Measurements from ENCODE around the gene DTX1. TPM values are rescaled to one million over a fixed set of nuclear protein-coding genes. Genes with fewer than 3 reads are reported as not detected.

Gene DTX1
- polyA plus RNA-seq, 1 donor (not counting 4 experiments of a cell fraction or from before 2014, with no cell fraction given) = not detected

- H3K79me2 ChIP-seq (ENCODE audit: control insufficient read depth, insufficient read depth, low read length) = no peaks in the 10 kb centered on the region
- TF ChIP-seq EZH2 (IDR thresholded peaks at IDR 0.05; ENCODE audit: low read length) (no peak), CTCF (optimal IDR thresholded peaks at IDR 0.05 in 1 of 3, IDR thresholded peaks at IDR 0.05 in 1 of 3, conservative IDR thresholded peaks at IDR 0.05 in 1 of 3; ENCODE audit: extremely low read depth in 1 of 3, insufficient read depth in 2 of 3, low read length in 3 of 3) (no peak)
- H3K9me1 ChIP-seq (ENCODE audit: control insufficient read depth, extremely low read depth, insufficient read depth, low read length) = no peaks in the 10 kb centered on the region
- H3K4me3 ChIP-seq (ENCODE audit: control insufficient read depth in 2 of 3, extremely low read depth in 1 of 3, insufficient read depth in 2 of 3, low read depth in 1 of 3, low read length in 3 of 3) = no peak overlapping the region
- peaks cover 4% of the 10 kb centered on the region for H3K4me1 ChIP-seq (ENCODE audit: control insufficient read depth, extremely low read depth, insufficient read depth, low read length)
- H3K27me3 ChIP-seq (ENCODE audit: control insufficient read depth, extremely low read depth, insufficient read depth, low read length) = no peaks in the 10 kb centered on the region
- DNase-seq (ENCODE audit: low read depth, low spot score) (no peak), FAIRE-seq (no peak)
- peaks cover 5% of the 10 kb centered on the region for H3K9me3 ChIP-seq (ENCODE audit: control insufficient read depth, low read depth, low read length)
- H3K9ac ChIP-seq (ENCODE audit: control insufficient read depth, extremely low read depth, insufficient read depth, low read length) = no peak overlapping the region
- no peak overlapping the region for H3K27ac ChIP-seq (ENCODE audit: control insufficient read depth, insufficient read depth, low read length)
- peaks cover 9 to 19% of the 10 kb centered on the region in 2 experiments for H3K36me3 ChIP-seq (ENCODE audit: control insufficient read depth in 2 of 2, extremely low read depth in 1 of 2, insufficient read depth in 2 of 2, low read length in 2 of 2)
- dilution Hi-C loops (cut with MboI; ENCODE audit: extremely low pct_ligation_motif_present, low sequenced_read_pairs) = no loop called here
- no peak overlapping the region for H2AFZ ChIP-seq (ENCODE audit: control insufficient read depth, low read length)
- no peaks in the 10 kb centered on the region for H4K20me1 ChIP-seq (ENCODE audit: control insufficient read depth, extremely low read depth, insufficient read depth, low read length)
- no peak overlapping the region for H3K4me2 ChIP-seq (ENCODE audit: control insufficient read depth, extremely low read depth, insufficient read depth, low read depth, low read length)
These were observed 45.8 kb upstream of the DTX1 start for GRCh38 chr12:113010701-113011100.

DNA sequence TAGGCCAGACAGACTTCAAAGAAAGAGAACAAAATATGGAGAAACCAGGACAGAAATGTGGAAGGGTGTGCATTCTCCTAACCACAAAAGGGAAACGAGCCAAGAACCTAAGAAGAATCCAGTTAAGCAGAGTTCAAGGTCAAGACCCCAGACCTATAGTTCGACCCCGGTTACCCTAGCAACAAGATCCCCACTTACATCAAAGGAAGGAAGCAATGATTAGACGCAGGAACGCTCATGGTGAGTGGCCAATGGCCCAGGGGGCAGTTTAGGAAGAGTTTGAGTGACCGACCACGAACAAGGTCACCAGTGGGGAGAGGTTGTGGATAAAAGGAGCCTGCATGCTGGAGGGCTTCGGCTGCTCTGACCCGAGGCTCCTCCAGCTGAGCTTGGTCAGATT, 42.0 kb upstream of the DTX1 start:
- H3K4me1 ChIP-seq (ENCODE audit: control insufficient read depth, extremely low read depth, insufficient read depth, low read length) = peaks cover 8% of the 10 kb centered on the region
- H4K20me1 ChIP-seq (ENCODE audit: control insufficient read depth, extremely low read depth, insufficient read depth, low read length) = no peaks in the 10 kb centered on the region
- no peaks in the 10 kb centered on the region for H3K9me1 ChIP-seq (ENCODE audit: control insufficient read depth, extremely low read depth, insufficient read depth, low read length)
- H3K79me2 ChIP-seq (ENCODE audit: control insufficient read depth, insufficient read depth, low read length) = no peaks in the 10 kb centered on the region
- no peaks in the 10 kb centered on the region for H3K27me3 ChIP-seq (ENCODE audit: control insufficient read depth, extremely low read depth, insufficient read depth, low read length)
- peaks cover 0 to 3% of the 10 kb centered on the region in 2 experiments for H3K36me3 ChIP-seq (ENCODE audit: control insufficient read depth in 2 of 2, extremely low read depth in 1 of 2, insufficient read depth in 2 of 2, low read length in 2 of 2)
- no peak overlapping the region for H3K9ac ChIP-seq (ENCODE audit: control insufficient read depth, extremely low read depth, insufficient read depth, low read length)
- H3K4me2 ChIP-seq (ENCODE audit: control insufficient read depth, extremely low read depth, insufficient read depth, low read depth, low read length) = no peak overlapping the region
- H2AFZ ChIP-seq (ENCODE audit: control insufficient read depth, low read length) = no peak overlapping the region
- dilution Hi-C loops (cut with MboI; ENCODE audit: extremely low pct_ligation_motif_present, low sequenced_read_pairs) = no loop called here
- no peak overlapping the region for H3K4me3 ChIP-seq (ENCODE audit: control insufficient read depth in 2 of 3, extremely low read depth in 1 of 3, insufficient read depth in 2 of 3, low read depth in 1 of 3, low read length in 3 of 3)
- H3K9me3 ChIP-seq (ENCODE audit: control insufficient read depth, low read depth, low read length) = peaks cover 5% of the 10 kb centered on the region
- H3K27ac ChIP-seq (ENCODE audit: control insufficient read depth, insufficient read depth, low read length) = no peak overlapping the region
- TF ChIP-seq CTCF (optimal IDR thresholded peaks at IDR 0.05 in 1 of 3, IDR thresholded peaks at IDR 0.05 in 1 of 3, conservative IDR thresholded peaks at IDR 0.05 in 1 of 3; ENCODE audit: extremely low read depth in 1 of 3, insufficient read depth in 2 of 3, low read length in 3 of 3) (no peak), EZH2 (IDR thresholded peaks at IDR 0.05; ENCODE audit: low read length) (no peak)
- FAIRE-seq (no peak), DNase-seq (ENCODE audit: low read depth, low spot score) (no peak)

Data from keratinocyte (primary cell).